GM12891 (cell line): ENCODE results near the gene IGFALS.

ENCODE experiments used
- POLR2A ChIP-seq: IDR thresholded peaks from 2 replicates; pipeline ENCODE4 v1.6.1; 2011; ENCODE audit warnings: low read depth, low read length, control low read depth
- POLR2AphosphoS5 ChIP-seq: IDR thresholded peaks from 2 replicates; pipeline ENCODE4 v1.6.1; 2011; ENCODE audit warnings: low read depth, low read length, control low read depth

- TF ChIP-seq POLR2AphosphoS5 (no peak), POLR2A (no peak)
These were observed 22.0 kb upstream of the IGFALS start for GRCh38 chr16:1815461-1815860.
